G401 (cell line): Measurements from ENCODE around the gene PI4KA. TPM values are rescaled to one million over a fixed set of nuclear protein-coding genes. Genes with fewer than 3 reads are reported as not detected.
"Not testable (repeated sequence)": the region's sequence is repeated elsewhere in the genome, so short reads cannot be mapped to it uniquely, and the experiment has no call there.

ENCODE experiments used
- DNase-seq: peaks from one replicate; pipeline ENCODE4 v3.0.0-alpha.2; 2015; ENCODE audit warnings: low spot score
- in situ Hi-C: cut with HindIII; loops from 2 replicates; pipeline ENCODE4 v1.10.0; 2016; ENCODE audit warnings: low sequenced_read_pairs, mixed read lengths
- total RNA-seq: library from RNA; depleted of rRNA; stranded (reverse); fragments of >200 nt; shearing (Covaris generic); gene quantifications from 2 replicates; pipeline ENCODE4 v1.2.3, GENCODE V29; 2014

Gene PI4KA
- total RNA-seq, 1 experiment from 2014 or later, result 37.2 TPM

- DNase-seq, result peak; percentile 81
- in situ Hi-C loops, result no loop called here
These were observed 74.5 kb downstream of the PI4KA start for GRCh38 chr22:20783844-20784723.

DNA sequence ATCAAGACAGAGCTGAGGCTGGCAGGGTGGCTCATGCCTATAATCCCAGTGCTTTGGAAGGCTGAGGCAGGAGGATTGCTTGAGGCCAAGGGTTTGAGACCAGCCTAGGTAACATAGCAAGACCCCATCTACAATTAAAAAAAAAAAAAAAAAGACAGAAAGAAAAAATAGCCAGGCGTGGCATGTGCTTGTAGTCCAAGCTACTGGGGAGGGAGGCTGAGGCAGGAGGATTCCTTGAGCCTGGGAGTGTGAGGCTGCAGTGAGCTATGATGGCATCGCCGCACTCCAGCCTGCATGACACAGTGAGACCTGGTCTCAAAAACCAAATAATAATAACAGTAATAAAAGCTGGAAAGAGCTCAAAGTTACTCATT, 75.3 kb downstream of the PI4KA start:
- in situ Hi-C loops, result no loop called here
- DNase-seq, result no peak

- no peak for DNase-seq
- in situ Hi-C loops, result no loop called here
These were observed 75.9 kb downstream of the PI4KA start for GRCh38 chr22:20782596-20783299.

DNA sequence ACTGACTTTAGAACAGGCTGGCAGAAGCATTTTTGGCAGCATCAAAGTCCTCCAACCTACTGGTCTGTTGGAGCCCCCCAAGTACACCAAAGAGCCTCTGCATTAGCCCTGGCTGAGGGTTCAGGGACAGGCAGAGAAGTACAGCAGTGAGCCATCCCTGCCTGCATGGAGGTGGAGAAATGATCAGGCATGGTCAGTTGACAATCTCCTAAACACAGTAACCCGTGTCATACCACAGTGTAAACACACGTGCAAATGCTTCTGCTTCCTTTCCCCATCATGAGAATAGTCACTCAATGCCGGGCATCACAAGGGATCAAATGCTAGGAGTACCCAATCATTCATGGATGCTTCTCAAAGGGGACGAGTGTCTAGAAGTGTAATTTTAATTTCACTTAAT, 76.5 kb downstream of the PI4KA start:
- in situ Hi-C loops, result no loop called here

GRCh38 chr22:20781272-20781990, 77.2 kb downstream of the PI4KA start:
- in situ Hi-C loops, result no loop called here
- no peak for DNase-seq

More for the DNA sequence above, 76.5 kb downstream of the PI4KA start:
- no peak for DNase-seq

DNA sequence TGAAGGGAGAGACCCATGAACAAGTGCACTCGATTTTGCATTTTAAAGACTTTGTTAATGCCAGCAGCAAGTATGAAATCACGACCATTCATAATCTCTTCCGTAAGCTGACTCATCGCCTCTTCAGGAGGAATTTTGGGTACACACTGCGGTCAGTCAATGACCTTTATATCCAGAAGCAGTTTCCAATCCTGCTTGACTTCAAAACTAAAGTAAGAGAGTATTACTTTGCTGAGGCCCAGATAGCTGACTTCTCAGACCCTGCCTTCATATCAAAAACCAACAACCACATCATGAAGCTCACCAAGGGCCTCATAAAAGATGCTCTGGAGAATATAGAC, 78.8 kb downstream of the PI4KA start:
- DNase-seq, result no peak
- in situ Hi-C loops, result no loop called here

- in situ Hi-C loops, result no loop called here
- DNase-seq, result no peak
These were observed 79.4 kb downstream of the PI4KA start for GRCh38 chr22:20779014-20779817.

DNA sequence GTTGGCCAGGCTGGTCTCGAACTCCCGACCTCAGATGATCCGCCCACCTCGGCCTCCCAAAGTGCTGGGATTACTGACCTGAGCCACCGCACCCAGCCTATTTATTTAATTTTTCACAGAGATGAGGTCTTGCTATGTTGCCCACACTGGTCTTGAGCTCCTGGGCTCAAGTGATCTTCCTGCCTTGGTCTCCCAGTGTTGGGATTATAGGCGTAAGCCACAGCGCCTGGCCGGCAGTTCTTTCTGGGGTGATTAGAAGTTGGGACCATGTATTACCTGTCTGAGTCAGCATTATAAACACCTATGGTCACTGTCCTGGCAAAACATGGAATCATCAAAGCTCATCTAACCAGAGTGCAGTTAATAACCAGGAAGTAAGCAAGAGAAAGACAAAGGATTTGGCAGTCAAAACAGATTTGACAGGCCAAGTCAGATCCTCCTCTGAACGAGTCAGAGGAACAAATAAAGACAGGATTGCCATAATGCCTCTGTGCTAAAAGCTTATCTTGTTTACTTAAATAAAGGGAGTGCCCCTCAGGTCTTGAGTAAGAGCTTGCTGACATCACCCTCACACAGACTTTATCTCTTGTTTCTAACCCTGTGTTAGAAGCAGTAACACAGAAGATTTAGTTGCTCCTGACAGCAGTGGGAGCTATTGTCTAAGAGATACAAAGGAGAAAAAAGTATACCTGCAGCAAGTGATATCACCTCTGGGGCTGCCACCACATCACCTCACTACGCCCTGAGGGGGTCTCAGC, 81.0 kb downstream of the PI4KA start:
- DNase-seq, result no peak
- in situ Hi-C loops, result no loop called here

DNA sequence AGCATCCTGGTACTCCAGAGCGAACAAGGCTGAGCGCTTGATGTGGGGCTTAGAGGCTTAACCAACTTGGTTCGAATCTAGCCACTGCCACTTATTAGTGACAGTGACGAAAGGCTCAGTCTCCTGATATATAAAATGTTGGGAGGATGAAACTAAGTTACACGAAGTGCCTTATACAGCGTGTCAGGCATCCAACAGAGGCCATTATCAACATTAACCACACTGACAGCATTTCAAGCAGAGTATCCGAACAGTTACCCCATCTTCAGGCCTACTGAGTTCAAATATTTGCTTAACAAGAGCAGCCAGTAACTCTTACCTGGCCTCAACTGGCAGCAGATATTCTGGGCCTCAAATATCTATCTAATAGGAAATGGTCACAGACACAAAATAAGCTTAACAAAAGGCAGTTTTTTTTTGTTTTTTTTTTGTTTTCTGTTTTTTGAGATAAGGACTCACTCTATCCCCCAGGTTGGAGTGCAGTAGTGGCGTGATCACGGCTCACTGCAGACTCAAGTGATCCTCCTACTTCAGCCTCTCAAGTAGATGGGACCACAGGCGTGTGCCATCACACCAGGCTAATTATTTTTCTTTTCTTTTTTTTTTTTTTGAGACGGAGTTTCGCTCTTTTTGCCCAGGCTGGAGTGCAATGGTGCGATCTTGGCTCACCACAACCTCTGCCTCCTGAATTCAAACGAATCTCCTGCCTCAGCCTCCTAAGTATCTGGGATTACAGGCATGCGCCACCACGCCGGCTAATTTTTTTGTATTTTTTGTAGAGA, 81.8 kb downstream of the PI4KA start:
- no peak for DNase-seq
- in situ Hi-C loops, result no loop called here

- DNase-seq, result no peak
- in situ Hi-C loops, result no loop called here
These were observed 83.2 kb downstream of the PI4KA start for GRCh38 chr22:20775342-20775895.

- DNase-seq, result no peak
- in situ Hi-C loops, result no loop called here
These were observed 83.7 kb downstream of the PI4KA start for GRCh38 chr22:20774882-20775281.

- DNase-seq, result no peak
- in situ Hi-C loops, result no loop called here
These were observed 84.8 kb downstream of the PI4KA start, which contains the start of gene SERPIND1 for GRCh38 chr22:20773793-20774212. TSS of gene SERPIND1 (plus strand) at chr22:20774113. CDS start at chr22:20779313, 5,200 bp downstream.

- peak; percentile 10 for DNase-seq
- in situ Hi-C loops, result no loop called here
These were observed 86.5 kb downstream of the PI4KA start for GRCh38 chr22:20771918-20772625.

DNA sequence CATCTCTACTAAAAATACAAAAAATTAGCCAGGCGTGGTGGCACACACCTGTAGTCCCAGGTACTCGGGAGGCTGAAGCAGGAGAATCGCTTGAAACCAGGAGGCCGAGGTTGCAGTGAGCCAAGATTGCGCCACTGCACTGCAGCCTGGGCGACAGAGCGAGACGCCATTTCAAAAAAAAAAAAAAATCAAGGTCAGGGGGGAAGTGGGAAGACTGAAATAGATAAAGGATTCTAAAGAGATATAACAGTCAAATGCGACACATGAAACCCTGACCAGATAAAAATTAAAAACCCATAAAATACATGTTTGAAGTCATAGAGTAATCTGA, 89.2 kb downstream of the PI4KA start:
- in situ Hi-C loops, DNase-seq: not testable (repeated sequence)

DNA sequence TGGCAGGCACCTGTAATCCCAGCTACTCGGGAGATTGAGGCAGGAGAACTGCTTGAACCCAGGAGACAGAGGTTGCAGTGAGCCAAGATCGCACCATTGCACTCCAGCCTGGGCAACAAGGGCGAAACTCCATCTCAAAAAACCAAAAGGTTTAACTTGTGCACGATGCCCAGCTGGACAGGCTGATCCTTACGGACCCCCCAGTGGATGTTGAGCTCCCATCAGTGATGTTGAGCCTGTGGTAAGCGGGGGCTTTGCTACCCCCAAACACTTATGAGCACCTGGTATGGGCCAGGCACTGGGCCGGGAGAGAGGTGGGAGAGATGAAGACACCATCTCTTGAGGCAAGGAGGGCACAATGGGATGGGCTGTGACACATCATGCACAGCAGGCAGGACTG, 92.1 kb downstream of the PI4KA start:
- in situ Hi-C loops, result no loop called here
- DNase-seq, result no peak

DNA sequence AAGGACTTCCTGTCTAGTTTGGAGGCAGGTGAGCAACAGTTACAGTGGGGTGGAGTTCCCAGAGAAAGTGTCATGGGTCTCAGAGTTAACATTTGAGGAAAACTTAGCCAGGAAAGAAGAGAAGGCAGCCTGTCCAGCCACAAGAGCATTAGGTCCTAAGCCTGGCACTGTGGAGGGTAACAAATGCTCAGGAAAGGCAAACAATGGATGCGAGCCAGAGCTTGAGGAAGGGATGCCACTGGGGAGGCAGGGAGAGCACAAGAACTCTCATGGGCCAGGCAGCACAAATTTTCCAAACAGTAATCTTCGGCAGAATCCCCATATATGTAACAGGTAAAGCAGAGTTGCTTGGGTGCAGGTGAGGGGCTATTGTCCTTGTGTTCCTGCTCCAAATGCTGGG, 92.7 kb downstream of the PI4KA start:
- peak; percentile 54 for DNase-seq
- in situ Hi-C loops, result no loop called here

DNA sequence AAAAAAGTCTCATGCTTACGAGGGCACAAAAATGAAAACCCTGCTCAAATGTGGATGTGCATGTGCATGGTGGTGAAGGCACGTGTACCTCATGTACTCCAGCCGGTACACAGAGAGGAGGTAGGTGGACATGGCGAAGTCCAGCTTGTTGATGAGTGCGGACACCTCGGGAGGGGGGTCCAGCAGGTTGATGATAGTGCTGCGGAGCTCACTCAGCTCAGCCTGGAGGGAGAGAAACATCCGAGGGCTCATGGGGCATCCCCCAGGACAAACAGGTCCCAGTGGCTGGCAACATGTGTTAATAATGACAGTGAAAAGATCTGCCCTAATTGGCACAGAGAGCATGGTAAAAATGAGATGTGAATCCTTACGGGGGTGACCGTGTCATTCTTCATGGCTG, 93.9 kb downstream of the PI4KA start:
- in situ Hi-C loops, result no loop called here
- no peak for DNase-seq
